ENCODE data around the gene CREBL2. TPM values are rescaled to one million over a fixed set of nuclear protein-coding genes. Genes with fewer than 3 reads are reported as not detected.
A peak's percentile ranks its signal among the peaks of the same experiment; 100 is the strongest.

CREBL2 gene
- total RNA-seq, 1 donor from 2014 or later, result 11.3 TPM

GRCh38 chr12:12660201-12660600, 48.5 kb downstream of the CREBL2 start:
- DNase-seq (ENCODE audit: low spot score), result no peak
- no peaks in the 10 kb centered on the region for H3K36me3 Mint-ChIP-seq (ENCODE audit: low read depth)
- no peaks in the 10 kb centered on the region for H3K27me3 Mint-ChIP-seq (ENCODE audit: low read depth)
- H3K27ac Mint-ChIP-seq (ENCODE audit: unreplicated experiment), result no peak overlapping the region
- H3K4me1 Mint-ChIP-seq (ENCODE audit: low read depth), result peaks cover 21% of the 10 kb centered on the region
- TF ChIP-seq, protein P1, sequence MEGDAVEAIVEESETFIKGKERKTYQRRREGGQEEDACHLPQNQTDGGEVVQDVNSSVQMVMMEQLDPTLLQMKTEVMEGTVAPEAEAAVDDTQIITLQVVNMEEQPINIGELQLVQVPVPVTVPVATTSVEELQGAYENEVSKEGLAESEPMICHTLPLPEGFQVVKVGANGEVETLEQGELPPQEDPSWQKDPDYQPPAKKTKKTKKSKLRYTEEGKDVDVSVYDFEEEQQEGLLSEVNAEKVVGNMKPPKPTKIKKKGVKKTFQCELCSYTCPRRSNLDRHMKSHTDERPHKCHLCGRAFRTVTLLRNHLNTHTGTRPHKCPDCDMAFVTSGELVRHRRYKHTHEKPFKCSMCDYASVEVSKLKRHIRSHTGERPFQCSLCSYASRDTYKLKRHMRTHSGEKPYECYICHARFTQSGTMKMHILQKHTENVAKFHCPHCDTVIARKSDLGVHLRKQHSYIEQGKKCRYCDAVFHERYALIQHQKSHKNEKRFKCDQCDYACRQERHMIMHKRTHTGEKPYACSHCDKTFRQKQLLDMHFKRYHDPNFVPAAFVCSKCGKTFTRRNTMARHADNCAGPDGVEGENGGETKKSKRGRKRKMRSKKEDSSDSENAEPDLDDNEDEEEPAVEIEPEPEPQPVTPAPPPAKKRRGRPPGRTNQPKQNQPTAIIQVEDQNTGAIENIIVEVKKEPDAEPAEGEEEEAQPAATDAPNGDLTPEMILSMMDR (IDR thresholded peaks at IDR 0.05), result no peak
- no peak overlapping the region for H3K4me3 Mint-ChIP-seq (ENCODE audit: unreplicated experiment)
- no peaks in the 10 kb centered on the region for H3K9me3 Mint-ChIP-seq (ENCODE audit: low read depth)

DNA sequence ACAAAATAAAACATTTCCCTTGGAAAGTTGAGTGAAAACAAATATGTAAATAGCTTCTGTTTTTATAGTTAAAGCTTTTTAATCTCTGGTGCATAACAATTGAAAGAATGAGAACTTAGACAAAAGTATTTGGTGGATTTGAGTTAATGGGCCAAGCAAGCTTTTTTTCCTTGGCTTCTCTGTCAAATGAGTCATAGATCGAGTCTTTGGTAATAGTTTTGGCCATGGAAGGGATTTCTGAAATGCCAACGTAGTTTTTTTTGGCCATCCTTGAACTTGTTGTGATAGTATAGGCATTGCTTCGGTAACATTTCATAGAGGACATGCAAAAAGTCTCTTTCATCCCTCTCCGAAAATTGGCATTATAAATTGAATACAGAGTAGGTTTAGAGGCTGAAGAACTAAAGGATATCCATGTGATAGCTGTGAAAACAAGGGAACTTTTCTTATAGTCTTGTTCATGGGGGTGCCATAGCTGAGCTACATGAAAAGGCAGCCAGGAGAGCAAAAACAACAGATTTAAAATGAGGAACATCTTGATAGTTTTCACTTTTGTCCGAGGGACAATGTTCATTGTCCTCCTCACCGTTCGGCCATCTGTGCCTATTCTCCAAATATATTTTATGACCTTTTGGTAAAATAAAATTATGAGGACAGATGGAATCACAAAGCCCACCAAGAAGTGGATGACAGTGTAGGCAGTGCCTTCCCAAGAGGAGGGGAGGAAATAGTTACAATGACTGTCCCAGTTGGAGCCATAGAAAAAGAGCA, 49.6 kb downstream of the CREBL2 start:
- H3K4me1 Mint-ChIP-seq (ENCODE audit: low read depth), result peaks cover 14% of the 10 kb centered on the region
- TF ChIP-seq, protein P1 (IDR thresholded peaks at IDR 0.05), result no peak
- no peaks in the 10 kb centered on the region for H3K27me3 Mint-ChIP-seq (ENCODE audit: low read depth)
- no peak for DNase-seq (ENCODE audit: low spot score)
- no peaks in the 10 kb centered on the region for H3K36me3 Mint-ChIP-seq (ENCODE audit: low read depth)
- peak overlapping the region; percentile 6 for H3K27ac Mint-ChIP-seq (ENCODE audit: unreplicated experiment)
- no peaks in the 10 kb centered on the region for H3K9me3 Mint-ChIP-seq (ENCODE audit: low read depth)
- H3K4me3 Mint-ChIP-seq (ENCODE audit: unreplicated experiment), result no peak overlapping the region

DNA sequence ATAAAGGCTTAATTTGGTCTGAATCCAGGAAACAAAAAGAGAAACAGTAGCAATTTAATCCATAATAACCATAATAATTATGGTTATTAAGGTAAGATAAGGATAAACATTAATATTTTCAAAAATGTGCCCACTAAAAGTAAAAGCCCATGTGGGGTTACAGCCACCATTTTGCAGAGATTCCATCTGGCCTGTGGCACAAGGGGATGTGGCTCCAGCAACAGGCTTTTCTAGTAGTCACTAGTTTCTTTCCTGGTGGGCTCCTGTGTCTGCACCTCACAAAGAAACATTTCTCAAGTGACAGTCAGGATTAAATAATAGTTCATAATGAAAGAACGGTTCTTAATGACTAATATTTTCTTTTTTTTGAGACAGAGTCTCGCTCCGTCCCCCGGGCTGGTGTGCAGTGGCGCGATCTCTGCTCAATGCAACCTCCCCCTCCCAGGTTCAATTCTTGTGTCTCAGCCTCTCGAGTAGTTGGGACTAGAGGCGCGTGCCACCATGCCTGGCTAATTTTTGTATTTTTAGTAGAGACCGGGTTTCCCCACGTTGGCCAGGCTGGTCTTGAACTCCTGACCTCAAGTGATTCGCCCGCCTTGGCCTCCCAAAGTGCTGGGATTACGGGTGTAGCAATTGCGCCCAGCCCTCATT, 52.1 kb downstream of the CREBL2 start:
- Mint-ChIP-seq H3K4me3 (ENCODE audit: unreplicated experiment) (no peak overlapping the region), H3K9me3 (ENCODE audit: low read depth) (no peaks in the 10 kb centered on the region), H3K27ac (ENCODE audit: unreplicated experiment) (no peak overlapping the region), H3K27me3 (ENCODE audit: low read depth) (no peaks in the 10 kb centered on the region), H3K4me1 (ENCODE audit: low read depth) (peaks cover 11% of the 10 kb centered on the region), H3K36me3 (ENCODE audit: low read depth) (no peaks in the 10 kb centered on the region)
- TF ChIP-seq, protein P1 (IDR thresholded peaks at IDR 0.05), result no peak
- DNase-seq (ENCODE audit: low spot score), result no peak

DNA sequence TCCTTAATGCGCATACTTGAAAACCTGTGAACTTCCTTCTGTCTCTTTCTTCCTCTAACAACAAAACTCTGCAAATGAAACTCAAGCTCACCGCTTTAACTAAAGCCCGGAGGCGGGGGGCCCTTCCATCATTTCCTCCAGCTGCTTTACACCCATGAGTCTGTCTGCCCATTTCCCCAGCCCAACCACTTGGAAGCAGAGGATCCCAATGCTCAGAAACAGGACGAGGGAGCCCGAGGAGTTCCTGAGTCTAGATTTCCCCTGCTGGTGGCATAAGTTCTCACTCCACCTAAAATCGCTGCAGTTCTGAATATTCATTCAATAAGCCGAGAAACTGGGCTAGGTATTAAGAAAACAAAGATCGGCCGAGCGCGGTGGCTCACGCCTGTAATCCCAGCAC, 53.5 kb downstream of the CREBL2 start:
- no peak overlapping the region for H3K27ac Mint-ChIP-seq (ENCODE audit: unreplicated experiment)

GRCh38 chr12:12668005-12668404, 56.3 kb downstream of the CREBL2 start:
- TF ChIP-seq, protein P1 (IDR thresholded peaks at IDR 0.05), result no peak
- Mint-ChIP-seq H3K4me3 (ENCODE audit: unreplicated experiment) (no peak overlapping the region), H3K36me3 (ENCODE audit: low read depth) (no peaks in the 10 kb centered on the region), H3K27ac (ENCODE audit: unreplicated experiment) (no peak overlapping the region), H3K4me1 (ENCODE audit: low read depth) (peaks cover 5% of the 10 kb centered on the region), H3K9me3 (ENCODE audit: low read depth) (no peaks in the 10 kb centered on the region), H3K27me3 (ENCODE audit: low read depth) (no peaks in the 10 kb centered on the region)
- DNase-seq (ENCODE audit: low spot score), result no peak

More for the DNA sequence above, 53.5 kb downstream of the CREBL2 start:
- Mint-ChIP-seq H3K4me3 (ENCODE audit: unreplicated experiment) (no peak overlapping the region), H3K9me3 (ENCODE audit: low read depth) (no peaks in the 10 kb centered on the region), H3K27me3 (ENCODE audit: low read depth) (no peaks in the 10 kb centered on the region), H3K36me3 (ENCODE audit: low read depth) (no peaks in the 10 kb centered on the region), H3K4me1 (ENCODE audit: low read depth) (peaks cover 10% of the 10 kb centered on the region)
- TF ChIP-seq, protein P1 (IDR thresholded peaks at IDR 0.05), result peak; percentile 17
- no peak for DNase-seq (ENCODE audit: low spot score)
